ENCODE data around the gene FBN2. TPM values are rescaled to one million over a fixed set of nuclear protein-coding genes. Genes with fewer than 3 reads are reported as not detected.

The FBN2 gene
- total and polyA plus RNA-seq, 5 donors, result 0.51 to 1.7 (median 1.3) TPM

GRCh38 chr5:128551476-128551875 lies 13.4 kb upstream of the FBN2 start:
- H3K27ac ChIP-seq (ENCODE audit: low read length), result no peak overlapping the region
- intact Hi-C loops (cut with DNase I), result no loop called here
- H3K9me3 ChIP-seq (ENCODE audit: control insufficient read depth, low read length), result peaks cover 2% of the 10 kb centered on the region
- no peaks in the 10 kb centered on the region for H3K27me3 ChIP-seq (ENCODE audit: control insufficient read depth, insufficient read depth)
- H3K4me3 ChIP-seq (ENCODE audit: low read length), result no peak overlapping the region
- 93% methylated on average over 1 of the region's 1 CpG for WGBS
- DNase-seq (no peak), ATAC-seq (no peak)
- H3K4me1 ChIP-seq (ENCODE audit: control insufficient read depth, insufficient read depth, low read length), result no peaks in the 10 kb centered on the region

DNA sequence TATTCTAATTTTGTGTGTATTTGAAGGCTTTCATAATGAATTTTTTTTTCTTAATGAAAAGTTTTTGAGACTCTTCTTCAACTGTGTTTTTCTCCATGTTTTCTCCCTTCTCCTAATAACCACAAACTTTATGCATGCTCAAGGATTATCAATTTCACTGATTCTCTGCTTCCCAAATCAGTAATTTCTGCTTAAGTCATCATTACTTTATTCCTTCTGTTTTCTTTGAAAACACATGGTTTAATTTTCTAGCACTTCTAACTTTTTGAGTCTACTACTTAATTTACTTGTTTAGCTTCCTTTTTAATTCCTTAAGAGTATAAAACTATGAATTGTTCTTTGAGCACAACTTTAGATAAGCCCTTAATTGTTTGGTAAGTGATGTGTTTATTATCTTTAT lies 11.5 kb upstream of the FBN2 start:
- Histone ChIP-seq H3K27me3 (ENCODE audit: control insufficient read depth, insufficient read depth) (no peaks in the 10 kb centered on the region), H3K9me3 (ENCODE audit: control insufficient read depth, low read length) (peaks cover 2% of the 10 kb centered on the region), H3K4me1 (ENCODE audit: control insufficient read depth, insufficient read depth, low read length) (no peaks in the 10 kb centered on the region), H3K27ac (ENCODE audit: low read length) (no peak overlapping the region), H3K4me3 (ENCODE audit: low read length) (no peak overlapping the region)
- ATAC-seq, result no peak
- intact Hi-C loops (cut with DNase I), result no loop called here
- no peak for DNase-seq

DNA sequence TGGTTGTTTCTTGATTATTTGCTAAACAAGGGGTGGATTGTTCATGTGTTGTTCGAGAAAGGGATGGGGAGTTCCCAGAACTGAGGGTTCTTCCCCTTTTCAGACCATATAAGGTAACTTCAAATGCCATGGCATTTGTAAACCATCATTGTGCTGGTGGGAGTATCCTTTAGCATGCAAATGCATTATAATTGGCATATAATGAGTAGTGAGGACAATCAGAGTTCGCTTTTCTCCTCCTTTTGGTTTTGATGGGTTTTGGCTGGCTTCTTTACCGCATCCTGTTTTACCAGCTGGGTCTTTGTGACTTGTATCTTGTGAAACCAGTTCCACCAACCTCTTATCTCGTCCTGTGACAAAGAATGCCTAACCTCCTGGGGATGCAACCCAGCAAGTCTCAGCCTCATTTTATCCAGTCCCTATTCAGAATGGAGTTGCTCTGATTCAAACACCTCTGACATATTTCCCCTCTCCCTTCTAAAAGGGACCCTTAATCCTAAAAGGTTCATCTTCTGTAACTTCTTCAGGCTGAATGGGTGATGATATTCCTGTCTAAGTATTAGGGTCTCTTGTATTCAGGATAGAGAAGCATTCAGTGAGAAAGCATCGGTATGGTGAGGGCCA lies 8.7 kb upstream of the FBN2 start:
- intact Hi-C loops (cut with DNase I), result no loop called here
- H3K27me3 ChIP-seq (ENCODE audit: control insufficient read depth, insufficient read depth), result no peaks in the 10 kb centered on the region
- DNase-seq (no peak), ATAC-seq (no peak)
- H3K4me3 ChIP-seq (ENCODE audit: low read length), result no peak overlapping the region
- peaks cover 2% of the 10 kb centered on the region for H3K9me3 ChIP-seq (ENCODE audit: control insufficient read depth, low read length)
- no peaks in the 10 kb centered on the region for H3K4me1 ChIP-seq (ENCODE audit: control insufficient read depth, insufficient read depth, low read length)
- no peak overlapping the region for H3K27ac ChIP-seq (ENCODE audit: low read length)
- 67% methylated on average over 5 of the region's 5 CpGs for WGBS

- no peaks in the 10 kb centered on the region for H3K4me1 ChIP-seq (ENCODE audit: control insufficient read depth, insufficient read depth, low read length)
- no peak overlapping the region for H3K4me3 ChIP-seq (ENCODE audit: low read length)
- DNase-seq (no peak), ATAC-seq (no peak)
- 83% methylated on average over 3 of the region's 3 CpGs for WGBS
- H3K27ac ChIP-seq (ENCODE audit: low read length), result no peak overlapping the region
- no peaks in the 10 kb centered on the region for H3K9me3 ChIP-seq (ENCODE audit: control insufficient read depth, low read length)
- intact Hi-C loops (cut with DNase I), result no loop called here
- H3K27me3 ChIP-seq (ENCODE audit: control insufficient read depth, insufficient read depth), result no peaks in the 10 kb centered on the region
Measured at GRCh38 chr5:128541385-128541784, 3.3 kb upstream of the FBN2 start.

GRCh38 chr5:128539038-128539429 lies 989 bp upstream of the FBN2 start:
- intact Hi-C loops (cut with DNase I), result no loop called here
- no peaks in the 10 kb centered on the region for H3K27me3 ChIP-seq (ENCODE audit: control insufficient read depth, insufficient read depth)
- no peaks in the 10 kb centered on the region for H3K9me3 ChIP-seq (ENCODE audit: control insufficient read depth, low read length)
- H3K27ac ChIP-seq (ENCODE audit: low read length), result no peak overlapping the region
- H3K4me1 ChIP-seq (ENCODE audit: control insufficient read depth, insufficient read depth, low read length), result no peaks in the 10 kb centered on the region
- ATAC-seq (peak; percentile 28 to 44), DNase-seq (no peak)
- 4% methylated on average over 20 of the region's 20 CpGs for WGBS
- H3K4me3 ChIP-seq (ENCODE audit: low read length), result peak overlapping the region; percentile 39

DNA sequence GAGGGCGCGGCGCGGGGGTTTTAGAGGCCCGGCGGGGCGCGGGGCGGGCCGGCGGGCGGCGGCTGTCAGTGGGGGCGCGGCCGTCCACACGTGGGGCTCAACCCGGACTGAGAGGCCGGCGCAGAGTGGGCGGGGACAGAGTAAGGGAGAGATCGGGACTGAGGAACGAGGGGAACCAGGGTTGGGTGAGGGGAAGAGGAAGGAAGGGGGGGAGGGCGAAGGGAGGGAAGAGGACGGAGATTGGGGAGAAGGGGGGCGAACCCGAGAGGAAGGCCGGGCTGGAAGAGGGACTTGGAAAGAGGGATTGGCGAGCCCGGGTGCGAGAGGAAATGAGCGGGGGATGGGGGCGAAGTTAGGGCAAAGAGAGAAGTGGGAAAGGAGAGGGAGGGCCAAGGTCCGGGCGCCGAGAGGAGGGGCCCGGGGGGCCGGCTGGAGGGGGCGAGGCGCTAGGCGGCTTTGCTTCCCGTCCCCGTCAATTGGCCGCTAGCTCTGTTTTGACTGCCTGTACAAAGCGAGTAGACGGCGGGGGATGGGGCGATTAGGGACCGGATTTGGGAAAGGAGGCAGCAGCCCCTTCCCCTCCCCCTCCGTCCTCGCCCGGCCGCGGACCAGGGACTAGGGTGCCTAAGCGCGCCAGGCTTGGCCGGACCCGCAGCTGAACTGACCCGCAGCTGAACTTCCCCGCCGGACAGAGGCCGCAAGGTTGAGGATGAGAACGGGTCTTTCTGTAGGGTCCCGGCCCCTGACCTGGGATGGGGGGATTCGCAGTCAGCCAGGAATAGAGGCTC lies 399 bp upstream of the FBN2 start:
- intact Hi-C loops (cut with DNase I), result no loop called here
- peak overlapping the region; percentile 39 for H3K4me3 ChIP-seq (ENCODE audit: low read length)
- ATAC-seq, result peak; percentile 79 to 85
- no peak overlapping the region for H3K27ac ChIP-seq (ENCODE audit: low read length)
- H3K4me1 ChIP-seq (ENCODE audit: control insufficient read depth, insufficient read depth, low read length), result no peaks in the 10 kb centered on the region
- H3K9me3 ChIP-seq (ENCODE audit: control insufficient read depth, low read length), result no peaks in the 10 kb centered on the region
- under 1% methylated on average over 65 of the region's 65 CpGs for WGBS
- DNase-seq, result peak; percentile 38 to 84 (median 78)
- H3K27me3 ChIP-seq (ENCODE audit: control insufficient read depth, insufficient read depth), result no peaks in the 10 kb centered on the region

GRCh38 chr5:128537221-128537999 lies 635 bp downstream of the FBN2 start:
- no peaks in the 10 kb centered on the region for H3K9me3 ChIP-seq (ENCODE audit: control insufficient read depth, low read length)
- no peaks in the 10 kb centered on the region for H3K4me1 ChIP-seq (ENCODE audit: control insufficient read depth, insufficient read depth, low read length)
- H3K27me3 ChIP-seq (ENCODE audit: control insufficient read depth, insufficient read depth), result no peaks in the 10 kb centered on the region
- DNase-seq (peak; percentile 36 to 54 (median 49)), ATAC-seq (peak; percentile 58 to 75)
- peak overlapping the region; percentile 39 for H3K4me3 ChIP-seq (ENCODE audit: low read length)
- H3K27ac ChIP-seq (ENCODE audit: low read length), result no peak overlapping the region
- under 1% methylated on average over 75 of the region's 75 CpGs for WGBS
- intact Hi-C loops (cut with DNase I), result no loop called here

GRCh38 chr5:128536254-128537220 lies 1.5 kb downstream of the FBN2 start:
- WGBS, result 25% methylated on average over 58 of the region's 58 CpGs
- Histone ChIP-seq H3K4me1 (ENCODE audit: control insufficient read depth, insufficient read depth, low read length) (no peaks in the 10 kb centered on the region), H3K9me3 (ENCODE audit: control insufficient read depth, low read length) (no peaks in the 10 kb centered on the region), H3K27ac (ENCODE audit: low read length) (no peak overlapping the region), H3K27me3 (ENCODE audit: control insufficient read depth, insufficient read depth) (no peaks in the 10 kb centered on the region), H3K4me3 (ENCODE audit: low read length) (peak overlapping the region; percentile 39)
- DNase-seq (peak in 1 of 3 donors; percentile 40), ATAC-seq (no peak)
- intact Hi-C loops (cut with DNase I), result no loop called here

DNA sequence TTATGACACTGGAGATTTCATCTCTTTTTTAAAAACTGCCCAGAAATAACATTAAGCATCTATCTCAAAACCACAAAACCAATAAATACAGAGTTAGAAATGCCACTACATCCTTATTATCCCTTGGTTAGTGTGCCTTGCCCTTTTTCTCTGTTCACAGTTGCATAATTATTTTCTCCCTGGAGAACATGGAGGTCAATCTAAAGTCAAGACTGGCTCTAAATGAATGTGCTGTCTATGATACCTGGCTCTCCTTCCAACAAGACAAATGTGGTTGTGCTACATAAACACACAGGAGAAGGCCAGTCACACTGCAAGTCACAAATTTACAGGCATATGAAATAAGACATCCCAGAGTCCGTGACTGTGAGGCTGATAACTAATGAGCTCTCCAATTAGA lies 2.8 kb downstream of the FBN2 start:
- Histone ChIP-seq H3K4me3 (ENCODE audit: low read length) (no peak overlapping the region), H3K27me3 (ENCODE audit: control insufficient read depth, insufficient read depth) (no peaks in the 10 kb centered on the region), H3K27ac (ENCODE audit: low read length) (no peak overlapping the region), H3K4me1 (ENCODE audit: control insufficient read depth, insufficient read depth, low read length) (no peaks in the 10 kb centered on the region), H3K9me3 (ENCODE audit: control insufficient read depth, low read length) (no peaks in the 10 kb centered on the region)
- intact Hi-C loops (cut with DNase I), result no loop called here
- DNase-seq (no peak), ATAC-seq (no peak)
- WGBS, result 79% methylated on average over 1 of the region's 1 CpG

GRCh38 chr5:128534726-128535125 lies 3.3 kb downstream of the FBN2 start:
- Histone ChIP-seq H3K27me3 (ENCODE audit: control insufficient read depth, insufficient read depth) (no peaks in the 10 kb centered on the region), H3K4me1 (ENCODE audit: control insufficient read depth, insufficient read depth, low read length) (no peaks in the 10 kb centered on the region), H3K4me3 (ENCODE audit: low read length) (no peak overlapping the region), H3K9me3 (ENCODE audit: control insufficient read depth, low read length) (no peaks in the 10 kb centered on the region), H3K27ac (ENCODE audit: low read length) (no peak overlapping the region)
- WGBS, result 69% methylated on average over 6 of the region's 6 CpGs
- DNase-seq (no peak), ATAC-seq (no peak)
- intact Hi-C loops (cut with DNase I), result no loop called here
